Liver (tissue), 3 donors: ENCODE data around the gene PARD3B.

Source experiments
- EGR1 ChIP-seq, 2 donors: IDR thresholded peaks; 2 replicates each; pipeline ENCODE4 v1.6.1; 2016 to 2018; ENCODE audit warnings: antibody characterized with exemption in 2 of 2, low read depth in 2 of 2
- FOXA1 ChIP-seq: IDR thresholded peaks from 2 replicates; pipeline ENCODE4 v1.6.1; 2016; ENCODE audit warnings: antibody characterized with exemption
- HNF4G ChIP-seq: IDR thresholded peaks from 2 replicates; pipeline ENCODE4 v1.6.1; 2016; ENCODE audit warnings: antibody characterized with exemption
- RAD21 ChIP-seq, 2 donors: IDR thresholded peaks; 2 replicates each; pipeline ENCODE4 v1.6.1; 2016; ENCODE audit warnings: antibody characterized with exemption in 2 of 2, mild to moderate bottlenecking in 2 of 2
- TF ChIP-seq, protein P1 (sequence below): fragments of 150-350 bp; IDR thresholded peaks from 2 replicates; pipeline ENCODE4 v1.5.1; 2017; ENCODE audit warnings: improper control_type of control experiment, low read depth, low read length; ENCODE audit not compliant: missing input control
- donor health status: healthy.
- donor health status: healthy.

DNA sequence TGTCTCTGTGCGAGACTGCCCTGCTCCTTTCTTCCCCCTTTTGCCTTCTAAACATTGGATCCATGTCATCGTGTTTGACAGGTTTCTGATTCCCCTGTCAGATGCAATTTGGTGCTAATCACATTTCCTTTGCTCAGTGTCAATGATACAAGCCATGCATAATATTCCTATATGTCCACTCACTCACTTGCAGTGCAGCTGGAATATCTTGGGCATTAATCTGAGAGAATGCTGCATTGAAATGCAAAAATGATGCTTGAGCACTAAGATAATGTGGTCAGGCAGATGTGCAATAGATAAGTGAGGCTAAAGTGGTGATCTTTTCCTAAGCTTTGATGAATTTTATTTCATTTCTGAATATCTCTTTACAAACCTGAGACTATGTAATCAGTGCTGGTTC lies 375.5 kb downstream of the PARD3B start:
- TF ChIP-seq, protein P1, sequence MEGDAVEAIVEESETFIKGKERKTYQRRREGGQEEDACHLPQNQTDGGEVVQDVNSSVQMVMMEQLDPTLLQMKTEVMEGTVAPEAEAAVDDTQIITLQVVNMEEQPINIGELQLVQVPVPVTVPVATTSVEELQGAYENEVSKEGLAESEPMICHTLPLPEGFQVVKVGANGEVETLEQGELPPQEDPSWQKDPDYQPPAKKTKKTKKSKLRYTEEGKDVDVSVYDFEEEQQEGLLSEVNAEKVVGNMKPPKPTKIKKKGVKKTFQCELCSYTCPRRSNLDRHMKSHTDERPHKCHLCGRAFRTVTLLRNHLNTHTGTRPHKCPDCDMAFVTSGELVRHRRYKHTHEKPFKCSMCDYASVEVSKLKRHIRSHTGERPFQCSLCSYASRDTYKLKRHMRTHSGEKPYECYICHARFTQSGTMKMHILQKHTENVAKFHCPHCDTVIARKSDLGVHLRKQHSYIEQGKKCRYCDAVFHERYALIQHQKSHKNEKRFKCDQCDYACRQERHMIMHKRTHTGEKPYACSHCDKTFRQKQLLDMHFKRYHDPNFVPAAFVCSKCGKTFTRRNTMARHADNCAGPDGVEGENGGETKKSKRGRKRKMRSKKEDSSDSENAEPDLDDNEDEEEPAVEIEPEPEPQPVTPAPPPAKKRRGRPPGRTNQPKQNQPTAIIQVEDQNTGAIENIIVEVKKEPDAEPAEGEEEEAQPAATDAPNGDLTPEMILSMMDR: no peak
- TF ChIP-seq RAD21 (IDR thresholded peaks at IDR 0.05): no peak
- TF ChIP-seq EGR1 (IDR thresholded peaks at IDR 0.05; ENCODE audit: low read depth in 2 of 2): no peak
- TF ChIP-seq FOXA1: no peak
- TF ChIP-seq HNF4G: no peak
